GM18502 (cell line): ENCODE results near the gene TFRC.
"Not testable (repeated sequence)": the region's sequence is repeated elsewhere in the genome, so short reads cannot be mapped to it uniquely, and the experiment has no call there.

Experiments
- ATAC-seq: cut with Tn5 transposase; IDR thresholded peaks from one replicate; pipeline ENCODE4 v1.9.1; 2021; ENCODE audit warnings: mild to moderate bottlenecking; ENCODE audit not compliant: unreplicated experiment, poor library complexity

The TFRC gene

GRCh38 chr3:196009456-196009855 lies 72.4 kb downstream of the TFRC start:
- no peak for ATAC-seq

GRCh38 chr3:196008929-196009328 lies 73.0 kb downstream of the TFRC start:
- no peak for ATAC-seq

- no peak for ATAC-seq
Measured at GRCh38 chr3:196008387-196008786, 73.5 kb downstream of the TFRC start.

- no peak for ATAC-seq
Measured at GRCh38 chr3:196007744-196008335, 74.0 kb downstream of the TFRC start.

- not testable (repeated sequence) for ATAC-seq
Measured at GRCh38 chr3:196005338-196005737, 76.6 kb downstream of the TFRC start.

GRCh38 chr3:196004359-196005052 lies 77.4 kb downstream of the TFRC start:
- ATAC-seq: not testable (repeated sequence)

GRCh38 chr3:196003611-196004010 lies 78.3 kb downstream of the TFRC start:
- ATAC-seq: no peak

GRCh38 chr3:196002721-196003120 lies 79.2 kb downstream of the TFRC start:
- ATAC-seq: not testable (repeated sequence)

GRCh38 chr3:196001240-196001639 lies 80.7 kb downstream of the TFRC start:
- not testable (repeated sequence) for ATAC-seq

- not testable (repeated sequence) for ATAC-seq
Measured at GRCh38 chr3:196000360-196000950, 81.4 kb downstream of the TFRC start.

GRCh38 chr3:195999896-196000295 lies 82.0 kb downstream of the TFRC start:
- ATAC-seq: no peak
